ENCODE results near the gene RUVBL2.
A peak's percentile ranks its signal among the peaks of the same experiment; 100 is the strongest.
"Not testable (repeated sequence)": the region's sequence is repeated elsewhere in the genome, so short reads cannot be mapped to it uniquely, and the experiment has no call there.

Gene RUVBL2

DNA sequence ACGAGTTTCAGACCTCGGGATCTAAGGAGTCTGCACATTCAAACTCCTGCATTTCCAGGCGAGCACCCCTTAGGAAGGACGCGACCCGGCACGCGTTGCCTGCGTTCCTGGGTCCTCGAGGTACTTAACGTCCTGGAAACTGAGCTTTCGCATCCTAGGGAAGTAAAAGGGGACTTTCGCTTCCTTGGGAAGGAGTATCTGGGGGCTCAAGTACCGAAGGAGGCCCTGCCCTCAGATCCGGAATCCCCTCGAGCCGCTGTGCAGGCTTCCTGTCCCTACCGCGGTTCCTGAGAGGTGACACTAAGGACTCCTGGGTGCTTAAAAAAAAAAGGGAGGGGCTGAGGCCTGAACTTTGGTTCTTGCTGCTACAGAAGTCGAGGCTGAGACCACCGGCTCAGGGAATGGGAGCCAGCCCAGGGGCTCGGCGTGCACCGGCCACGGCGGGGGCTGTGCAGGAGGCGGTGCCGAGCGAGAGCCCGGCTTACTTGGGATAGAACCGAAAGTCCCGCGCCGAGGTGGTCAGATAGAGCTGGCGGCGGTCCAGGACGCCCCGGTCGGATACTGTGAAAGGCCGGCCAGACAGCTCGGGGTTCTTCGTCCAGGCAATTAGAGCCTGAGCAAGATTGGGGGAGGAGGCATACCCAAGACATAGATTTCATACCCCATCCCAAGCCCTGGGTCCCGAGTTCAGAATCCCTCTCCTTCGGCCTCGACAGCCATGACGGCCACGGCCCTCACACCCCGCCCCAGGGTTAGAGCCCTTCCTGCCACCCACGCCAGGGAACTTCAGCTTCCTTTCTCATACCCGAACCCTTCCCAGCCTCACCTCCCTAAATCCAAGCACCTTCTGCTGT, 24.9 kb downstream of the RUVBL2 start:
- not testable (repeated sequence) for DNase-seq

DNA sequence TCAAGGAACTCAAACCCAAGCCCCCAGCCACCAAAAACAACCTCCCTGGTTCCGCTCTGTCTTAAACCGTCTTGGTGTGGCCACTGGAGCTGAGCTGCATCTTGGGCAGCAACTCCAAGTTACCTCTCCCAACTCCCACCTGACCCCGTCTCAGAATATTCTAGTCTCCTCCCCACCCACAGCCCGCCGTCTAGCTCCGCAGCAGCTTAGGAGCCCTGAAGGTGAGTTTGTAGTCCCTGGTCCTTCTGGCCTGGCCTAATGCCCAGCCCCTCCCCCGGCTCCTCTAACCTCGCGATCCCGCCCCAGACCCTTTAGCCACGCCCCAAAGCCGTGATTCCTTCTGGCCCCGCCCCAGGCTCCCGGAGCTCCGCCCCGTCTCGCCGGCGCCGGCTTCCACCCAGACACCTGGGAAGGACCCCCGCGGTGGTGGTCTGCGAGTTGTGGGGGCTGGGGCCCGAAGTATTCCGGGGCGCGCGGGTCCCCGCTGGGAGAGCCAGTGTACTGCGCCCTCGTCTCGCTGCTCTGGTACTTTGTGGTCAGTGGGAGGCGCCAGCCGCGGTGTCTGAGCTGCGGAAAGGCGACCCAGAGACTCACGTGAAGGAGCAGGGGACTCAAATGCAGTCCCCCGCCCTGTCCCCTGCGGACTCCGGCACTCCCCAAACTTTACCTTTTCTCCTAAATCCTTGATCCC, 25.7 kb downstream of the RUVBL2 start:
- DNase-seq: peak; percentile 28

- DNase-seq: no peak
Measured at GRCh38 chr19:49020342-49020741, 26.7 kb downstream of the RUVBL2 start.

DNA sequence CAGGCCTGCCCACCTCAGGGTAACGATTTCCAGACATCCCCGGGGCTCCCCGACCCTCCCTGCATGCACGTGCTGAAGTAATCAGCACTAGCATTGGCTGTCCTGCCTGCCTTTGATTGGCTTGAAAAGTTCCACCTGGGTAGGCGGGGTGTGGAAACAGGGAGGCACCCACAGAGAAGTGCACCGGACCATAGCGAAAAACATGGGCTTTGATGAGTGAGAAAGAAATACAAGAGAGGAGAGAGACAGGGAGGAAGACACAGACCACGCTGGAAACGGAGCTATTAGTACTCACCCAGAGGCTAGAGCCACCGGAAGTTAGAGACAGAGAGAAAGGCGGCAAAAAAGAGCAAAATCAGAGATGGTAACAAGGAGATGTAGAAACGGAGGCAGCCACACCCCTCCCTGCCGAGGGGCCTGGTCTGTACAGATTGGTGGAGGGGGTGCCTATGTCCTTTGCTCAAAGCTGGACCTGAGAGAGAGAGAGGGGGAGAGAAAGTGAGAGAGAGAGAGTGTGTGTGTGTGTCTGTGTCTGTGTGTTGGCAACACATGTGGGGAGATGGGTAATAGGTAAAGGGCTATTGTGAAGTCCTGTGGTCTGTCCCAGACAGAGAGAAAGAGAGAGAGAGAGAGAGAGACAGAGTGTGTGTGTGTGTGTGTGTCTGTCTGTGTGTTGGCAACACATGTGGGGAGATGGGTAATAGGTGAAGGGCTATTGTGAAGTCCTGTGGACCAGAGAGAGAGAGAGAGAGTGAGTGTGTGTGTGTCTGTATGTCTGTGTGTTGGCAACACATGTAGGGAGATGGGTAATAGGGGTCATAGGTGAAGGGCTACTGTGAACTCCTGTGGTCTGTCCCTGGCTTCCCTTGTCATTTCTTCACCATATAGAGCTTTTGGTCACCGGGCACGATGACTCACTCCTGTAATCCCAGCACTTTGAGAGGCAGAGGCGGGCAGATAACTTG, 27.5 kb downstream of the RUVBL2 start:
- DNase-seq: peak; percentile 21

- no peak for DNase-seq
Measured at GRCh38 chr19:49022116-49022515, 28.4 kb downstream of the RUVBL2 start.

- DNase-seq: not testable (repeated sequence)
Measured at GRCh38 chr19:49024233-49024632, 30.5 kb downstream of the RUVBL2 start, which contains the start of gene CGB3. CGB3 (minus strand) TSS chr19:49024333; CDS start chr19:49023971, 362 bp downstream.

- not testable (repeated sequence) for DNase-seq
Measured at GRCh38 chr19:49025088-49025487, 31.4 kb downstream of the RUVBL2 start.

- not testable (repeated sequence) for DNase-seq
Measured at GRCh38 chr19:49025599-49025998, 31.9 kb downstream of the RUVBL2 start.

DNA sequence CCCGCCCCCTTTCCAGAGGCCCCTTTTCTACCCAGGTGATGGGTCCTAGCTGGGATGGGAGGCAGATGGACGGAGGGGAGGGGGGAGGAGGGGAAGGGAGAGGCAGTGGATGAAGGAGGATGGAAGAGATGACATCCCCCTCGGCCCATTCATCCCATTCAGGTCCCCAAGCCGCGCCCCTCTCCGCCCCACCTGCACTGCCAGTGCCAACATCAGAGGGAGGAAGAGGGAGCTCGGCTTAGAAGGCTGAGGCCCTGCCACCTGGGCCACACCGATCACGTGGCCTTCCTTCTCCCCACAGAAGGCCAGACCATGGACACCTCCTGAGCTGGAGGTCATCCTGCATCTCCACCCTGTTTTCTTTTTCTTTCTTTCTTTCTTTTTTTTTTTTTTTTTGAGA, 35.0 kb downstream of the RUVBL2 start:
- DNase-seq: not testable (repeated sequence)

DNA sequence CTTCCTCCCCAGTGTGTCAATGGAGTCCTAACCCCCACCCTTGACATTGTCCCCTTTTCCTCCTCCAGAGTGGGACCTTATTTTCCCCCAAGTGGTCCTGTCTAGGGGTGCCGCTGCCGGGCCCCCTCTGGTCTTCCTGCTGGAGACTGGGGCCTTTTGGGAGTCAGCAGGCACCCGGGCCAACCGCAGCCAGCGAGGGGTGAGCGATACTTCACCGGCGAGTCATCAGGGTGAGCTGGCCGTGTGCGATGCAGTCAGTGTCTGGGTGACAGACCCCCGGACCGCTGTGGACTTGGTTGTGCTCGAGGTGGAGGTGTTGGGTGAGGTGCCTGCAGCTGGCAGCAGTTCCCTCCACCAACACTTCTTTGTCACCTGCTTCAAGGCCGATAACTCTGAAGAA, 36.1 kb downstream of the RUVBL2 start:
- DNase-seq: peak; percentile 36

DNA sequence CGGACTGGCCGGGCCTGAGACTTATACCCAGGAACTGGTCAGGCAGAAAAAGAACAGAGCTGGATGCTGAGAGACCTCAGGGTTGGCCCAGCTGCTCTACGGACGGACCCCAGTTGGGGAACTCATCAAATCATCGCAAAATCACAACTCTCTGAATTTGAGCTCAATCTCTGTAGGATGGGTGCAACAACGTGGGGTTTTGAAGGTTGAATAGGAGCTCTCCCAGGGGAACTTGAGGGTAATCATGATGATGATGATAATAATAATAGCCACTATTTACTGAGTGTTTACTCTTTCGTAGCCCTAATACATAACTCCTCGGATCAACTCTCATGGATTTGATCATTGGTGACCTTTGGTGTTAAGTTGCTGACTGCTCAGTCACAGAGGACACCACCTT, 36.6 kb downstream of the RUVBL2 start:
- DNase-seq: not testable (repeated sequence)

GRCh38 chr19:49031642-49032301, 38.1 kb downstream of the RUVBL2 start, which contains the start of gene CGB2:
CGB2 (plus strand) TSS chr19:49031890; CDS start chr19:49032096, 206 bp downstream.
- not testable (repeated sequence) for DNase-seq

DNA sequence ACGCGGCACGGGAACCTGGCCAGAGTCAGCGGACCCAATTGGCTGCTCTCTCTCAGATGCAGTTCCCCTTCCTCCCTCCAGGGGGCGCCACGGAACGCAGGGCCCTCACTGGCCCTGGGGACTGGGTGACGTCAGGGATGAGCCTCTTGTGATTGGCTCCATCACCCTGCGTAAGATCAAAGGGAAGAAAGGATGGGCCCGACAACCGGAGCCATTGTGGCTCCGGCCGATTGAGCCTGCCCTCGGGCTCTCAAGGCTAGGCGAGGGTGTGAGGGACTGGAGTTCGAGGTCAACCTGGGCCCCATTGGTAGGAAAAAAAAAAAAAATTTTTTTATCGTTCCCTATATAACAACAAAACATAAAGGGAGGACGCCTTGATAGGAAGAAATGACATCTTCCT, 43.1 kb downstream of the RUVBL2 start, which contains the start of gene CGB1:
Gene CGB1 (minus strand): TSS at position 81 of the 400 bp plus-strand sequence. CDS start 184 bp downstream, outside the sequence.
- not testable (repeated sequence) for DNase-seq

GRCh38 chr19:49038111-49038510, 44.4 kb downstream of the RUVBL2 start:
- DNase-seq: not testable (repeated sequence)

- peak; percentile 55 for DNase-seq
Measured at GRCh38 chr19:49038557-49039276, 45.0 kb downstream of the RUVBL2 start.

GRCh38 chr19:49039736-49040135, 46.0 kb downstream of the RUVBL2 start:
- DNase-seq: not testable (repeated sequence)

GRCh38 chr19:49042177-49042576, 48.5 kb downstream of the RUVBL2 start:
- DNase-seq: no peak

GRCh38 chr19:49042666-49043065, 49.0 kb downstream of the RUVBL2 start:
- DNase-seq: not testable (repeated sequence)

DNA sequence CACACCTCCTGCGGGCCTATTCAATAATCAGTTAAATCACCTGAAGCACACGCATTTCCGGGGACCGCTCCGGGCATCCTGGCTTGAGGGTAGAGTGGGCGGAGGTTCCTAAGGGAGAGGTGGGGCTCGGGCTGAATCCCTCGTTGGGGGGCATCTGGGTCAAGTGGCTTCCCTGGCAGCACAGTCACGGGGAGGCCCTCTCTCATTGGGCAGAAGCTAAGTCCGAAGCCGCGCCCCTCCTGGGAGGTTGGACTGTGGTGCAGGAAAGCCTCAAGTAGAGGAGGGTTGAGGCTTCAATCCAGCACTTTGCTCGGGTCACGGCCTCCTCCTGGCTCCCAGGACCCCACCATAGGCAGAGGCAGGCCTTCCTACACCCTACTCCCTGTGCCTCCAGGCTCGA, 49.9 kb downstream of the RUVBL2 start, which contains the start of gene CGB5:
Gene CGB5 (plus strand): TSS at position 301 of the 400 bp plus-strand sequence. CDS start 362 bp downstream, outside the sequence.
- not testable (repeated sequence) for DNase-seq

GRCh38 chr19:49049011-49049410, 55.3 kb downstream of the RUVBL2 start, which contains the start of gene CGB8:
CGB8 (minus strand) TSS chr19:49049111; CDS start chr19:49048739, 372 bp downstream.
- DNase-seq: not testable (repeated sequence)

- DNase-seq: not testable (repeated sequence)
Measured at GRCh38 chr19:49049834-49050233, 56.1 kb downstream of the RUVBL2 start.
